ENCODE measurements around the gene LRRC7. TPM values are rescaled to one million over a fixed set of nuclear protein-coding genes. Genes with fewer than 3 reads are reported as not detected.

Gene LRRC7
- total and polyA plus RNA-seq, 2 of the 8 experiments (the other 6 are each of a cell fraction or from before 2014, with no cell fraction given), result 0.03 to 0.17 TPM

DNA sequence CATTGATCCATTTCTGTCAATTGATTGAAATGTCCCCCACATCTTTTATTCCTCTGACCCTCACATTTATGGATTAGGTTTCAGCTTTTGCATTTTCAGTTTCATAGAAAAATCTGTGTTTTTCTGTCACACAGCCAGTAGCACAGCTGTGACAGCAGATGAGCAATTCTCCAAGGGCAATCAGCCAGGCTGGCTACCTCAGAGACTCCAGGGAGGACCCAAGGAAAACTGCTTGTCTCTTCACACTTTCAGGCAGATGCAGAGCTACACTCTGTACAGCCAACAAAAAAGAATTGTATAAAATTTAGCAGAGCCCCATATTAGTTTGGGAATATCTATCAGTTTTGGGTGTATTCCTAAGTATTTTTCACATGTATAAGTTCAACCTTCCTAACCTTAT is 257.2 kb downstream of the LRRC7 start (continued):
- TF ChIP-seq CREB1 (IDR thresholded peaks at IDR 0.05) (no peak), JUND (IDR thresholded peaks at IDR 0.05; ENCODE audit: low read length) (no peak)
